Measurements from ENCODE around the gene CCT8. TPM values are rescaled to one million over a fixed set of nuclear protein-coding genes. Genes with fewer than 3 reads are reported as not detected.
A peak's percentile ranks its signal among the peaks of the same experiment; 100 is the strongest.

CCT8 gene
- 120 TPM for total RNA-seq

GRCh38 chr21:29073222-29074006 is at the start of gene CCT8:
TSS of gene CCT8 (minus strand) at chr21:29073648. CDS start at chr21:29073590, 58 bp downstream.
- H3K4me1 ChIP-seq (ENCODE audit: insufficient read depth, low read length): peaks cover 37% of the 10 kb centered on the region
- H3K27me3 ChIP-seq (ENCODE audit: insufficient read depth, low read length): no peaks in the 10 kb centered on the region
- H3K4me3 ChIP-seq (ENCODE audit: low read length): peak within 1 kb of the TSS; percentile 64
- H3K9me3 ChIP-seq (ENCODE audit: low read depth, low read length): no peaks in the 10 kb centered on the region

- Histone ChIP-seq H3K4me3 (ENCODE audit: low read length) (no peak overlapping the region), H3K27me3 (ENCODE audit: insufficient read depth, low read length) (no peaks in the 10 kb centered on the region), H3K4me1 (ENCODE audit: insufficient read depth, low read length) (no peaks in the 10 kb centered on the region), H3K9me3 (ENCODE audit: low read depth, low read length) (no peaks in the 10 kb centered on the region)
These were observed 48.3 kb upstream of the CCT8 start for GRCh38 chr21:29121759-29122158.

GRCh38 chr21:29117372-29117955 is 44.0 kb upstream of the CCT8 start:
- Histone ChIP-seq H3K27me3 (ENCODE audit: insufficient read depth, low read length) (no peaks in the 10 kb centered on the region), H3K4me3 (ENCODE audit: low read length) (no peak overlapping the region), H3K4me1 (ENCODE audit: insufficient read depth, low read length) (no peaks in the 10 kb centered on the region), H3K9me3 (ENCODE audit: low read depth, low read length) (no peaks in the 10 kb centered on the region)

GRCh38 chr21:29115899-29116298 is 42.5 kb upstream of the CCT8 start:
- no peaks in the 10 kb centered on the region for H3K9me3 ChIP-seq (ENCODE audit: low read depth, low read length)
- H3K4me1 ChIP-seq (ENCODE audit: insufficient read depth, low read length): no peaks in the 10 kb centered on the region
- no peaks in the 10 kb centered on the region for H3K27me3 ChIP-seq (ENCODE audit: insufficient read depth, low read length)
- H3K4me3 ChIP-seq (ENCODE audit: low read length): no peak overlapping the region

GRCh38 chr21:29114765-29115500 is 41.5 kb upstream of the CCT8 start:
- no peak overlapping the region for H3K4me3 ChIP-seq (ENCODE audit: low read length)
- H3K4me1 ChIP-seq (ENCODE audit: insufficient read depth, low read length): no peaks in the 10 kb centered on the region
- no peaks in the 10 kb centered on the region for H3K27me3 ChIP-seq (ENCODE audit: insufficient read depth, low read length)
- H3K9me3 ChIP-seq (ENCODE audit: low read depth, low read length): no peaks in the 10 kb centered on the region

- Histone ChIP-seq H3K4me1 (ENCODE audit: insufficient read depth, low read length) (peaks cover 7% of the 10 kb centered on the region), H3K9me3 (ENCODE audit: low read depth, low read length) (no peaks in the 10 kb centered on the region), H3K4me3 (ENCODE audit: low read length) (no peak overlapping the region), H3K27me3 (ENCODE audit: insufficient read depth, low read length) (no peaks in the 10 kb centered on the region)
These were observed 31.8 kb upstream of the CCT8 start for GRCh38 chr21:29105218-29105617.

- no peaks in the 10 kb centered on the region for H3K9me3 ChIP-seq (ENCODE audit: low read depth, low read length)
- peaks cover 13% of the 10 kb centered on the region for H3K4me1 ChIP-seq (ENCODE audit: insufficient read depth, low read length)
- no peaks in the 10 kb centered on the region for H3K27me3 ChIP-seq (ENCODE audit: insufficient read depth, low read length)
- H3K4me3 ChIP-seq (ENCODE audit: low read length): no peak overlapping the region
These were observed 30.8 kb upstream of the CCT8 start for GRCh38 chr21:29104239-29104708.

- Histone ChIP-seq H3K27me3 (ENCODE audit: insufficient read depth, low read length) (no peaks in the 10 kb centered on the region), H3K4me3 (ENCODE audit: low read length) (no peak overlapping the region), H3K4me1 (ENCODE audit: insufficient read depth, low read length) (peaks cover 27% of the 10 kb centered on the region), H3K9me3 (ENCODE audit: low read depth, low read length) (no peaks in the 10 kb centered on the region)
These were observed 29.4 kb upstream of the CCT8 start for GRCh38 chr21:29102791-29103257.

- no peaks in the 10 kb centered on the region for H3K27me3 ChIP-seq (ENCODE audit: insufficient read depth, low read length)
- no peaks in the 10 kb centered on the region for H3K9me3 ChIP-seq (ENCODE audit: low read depth, low read length)
- no peak overlapping the region for H3K4me3 ChIP-seq (ENCODE audit: low read length)
- peaks cover 48% of the 10 kb centered on the region for H3K4me1 ChIP-seq (ENCODE audit: insufficient read depth, low read length)
These were observed 24.7 kb upstream of the CCT8 start for GRCh38 chr21:29098156-29098555.

GRCh38 chr21:29096218-29097015 is 23.0 kb upstream of the CCT8 start:
- Histone ChIP-seq H3K4me1 (ENCODE audit: insufficient read depth, low read length) (peaks cover 48% of the 10 kb centered on the region), H3K27me3 (ENCODE audit: insufficient read depth, low read length) (no peaks in the 10 kb centered on the region), H3K4me3 (ENCODE audit: low read length) (no peak overlapping the region), H3K9me3 (ENCODE audit: low read depth, low read length) (no peaks in the 10 kb centered on the region)

- Histone ChIP-seq H3K9me3 (ENCODE audit: low read depth, low read length) (no peaks in the 10 kb centered on the region), H3K27me3 (ENCODE audit: insufficient read depth, low read length) (no peaks in the 10 kb centered on the region), H3K4me1 (ENCODE audit: insufficient read depth, low read length) (peaks cover 31% of the 10 kb centered on the region), H3K4me3 (ENCODE audit: low read length) (no peak overlapping the region)
These were observed 18.9 kb upstream of the CCT8 start for GRCh38 chr21:29092102-29092959.

- Histone ChIP-seq H3K9me3 (ENCODE audit: low read depth, low read length) (no peaks in the 10 kb centered on the region), H3K27me3 (ENCODE audit: insufficient read depth, low read length) (no peaks in the 10 kb centered on the region), H3K4me1 (ENCODE audit: insufficient read depth, low read length) (peaks cover 20% of the 10 kb centered on the region), H3K4me3 (ENCODE audit: low read length) (no peak overlapping the region)
These were observed 17.6 kb upstream of the CCT8 start for GRCh38 chr21:29091033-29091432.

GRCh38 chr21:29085106-29085752 is 11.8 kb upstream of the CCT8 start:
- H3K4me3 ChIP-seq (ENCODE audit: low read length): no peak overlapping the region
- peaks cover 33% of the 10 kb centered on the region for H3K4me1 ChIP-seq (ENCODE audit: insufficient read depth, low read length)
- H3K27me3 ChIP-seq (ENCODE audit: insufficient read depth, low read length): no peaks in the 10 kb centered on the region
- no peaks in the 10 kb centered on the region for H3K9me3 ChIP-seq (ENCODE audit: low read depth, low read length)

Data from mononuclear cell (primary cell).